GM12801 (cell line): Measurements from ENCODE around the gene NOPCHAP1.

Experiments used
- TF ChIP-seq, protein P1 (sequence below): IDR thresholded peaks from one replicate; pipeline ENCODE4 v1.5.1; 2011; ENCODE audit warnings: control low read depth; ENCODE audit not compliant: insufficient read length; ENCODE audit errors: extremely low read depth

Gene NOPCHAP1

GRCh38 chr12:104973250-104973649, 12.9 kb upstream of the NOPCHAP1 start:
- TF ChIP-seq, protein P1, sequence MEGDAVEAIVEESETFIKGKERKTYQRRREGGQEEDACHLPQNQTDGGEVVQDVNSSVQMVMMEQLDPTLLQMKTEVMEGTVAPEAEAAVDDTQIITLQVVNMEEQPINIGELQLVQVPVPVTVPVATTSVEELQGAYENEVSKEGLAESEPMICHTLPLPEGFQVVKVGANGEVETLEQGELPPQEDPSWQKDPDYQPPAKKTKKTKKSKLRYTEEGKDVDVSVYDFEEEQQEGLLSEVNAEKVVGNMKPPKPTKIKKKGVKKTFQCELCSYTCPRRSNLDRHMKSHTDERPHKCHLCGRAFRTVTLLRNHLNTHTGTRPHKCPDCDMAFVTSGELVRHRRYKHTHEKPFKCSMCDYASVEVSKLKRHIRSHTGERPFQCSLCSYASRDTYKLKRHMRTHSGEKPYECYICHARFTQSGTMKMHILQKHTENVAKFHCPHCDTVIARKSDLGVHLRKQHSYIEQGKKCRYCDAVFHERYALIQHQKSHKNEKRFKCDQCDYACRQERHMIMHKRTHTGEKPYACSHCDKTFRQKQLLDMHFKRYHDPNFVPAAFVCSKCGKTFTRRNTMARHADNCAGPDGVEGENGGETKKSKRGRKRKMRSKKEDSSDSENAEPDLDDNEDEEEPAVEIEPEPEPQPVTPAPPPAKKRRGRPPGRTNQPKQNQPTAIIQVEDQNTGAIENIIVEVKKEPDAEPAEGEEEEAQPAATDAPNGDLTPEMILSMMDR: no peak

DNA sequence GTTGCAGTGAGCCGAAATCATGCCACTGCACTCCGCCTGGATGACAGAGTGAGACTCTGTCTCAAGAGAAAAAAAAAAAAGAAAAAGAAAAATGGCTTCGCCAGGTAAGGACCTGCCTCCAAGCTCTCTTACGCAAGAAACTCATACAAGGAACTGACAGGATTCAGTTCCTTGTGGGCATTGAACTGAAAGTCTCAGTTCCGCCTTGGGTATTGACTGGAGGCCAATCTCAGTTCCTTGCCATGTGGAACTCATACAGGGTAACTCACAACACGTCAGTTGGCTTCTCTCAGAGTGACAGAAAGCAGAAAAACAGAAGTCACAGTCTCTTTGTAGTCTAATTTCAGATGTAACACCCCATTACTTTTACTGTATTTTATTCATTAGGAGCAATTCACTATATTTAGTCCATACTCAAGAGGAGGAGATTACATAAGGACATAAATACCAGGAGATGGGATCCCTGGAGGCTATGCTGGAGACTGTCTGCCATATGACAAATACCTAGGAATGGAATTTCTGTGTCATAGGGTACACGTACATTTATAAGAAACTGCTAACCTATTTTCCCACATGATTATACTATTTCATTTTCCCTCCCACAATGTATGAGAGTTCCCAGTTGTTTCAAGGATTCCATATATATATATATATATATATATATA, 11.4 kb upstream of the NOPCHAP1 start:
- TF ChIP-seq, protein P1: no peak

- TF ChIP-seq, protein P1: no peak
Measured at GRCh38 chr12:104975587-104976343, 10.4 kb upstream of the NOPCHAP1 start.

DNA sequence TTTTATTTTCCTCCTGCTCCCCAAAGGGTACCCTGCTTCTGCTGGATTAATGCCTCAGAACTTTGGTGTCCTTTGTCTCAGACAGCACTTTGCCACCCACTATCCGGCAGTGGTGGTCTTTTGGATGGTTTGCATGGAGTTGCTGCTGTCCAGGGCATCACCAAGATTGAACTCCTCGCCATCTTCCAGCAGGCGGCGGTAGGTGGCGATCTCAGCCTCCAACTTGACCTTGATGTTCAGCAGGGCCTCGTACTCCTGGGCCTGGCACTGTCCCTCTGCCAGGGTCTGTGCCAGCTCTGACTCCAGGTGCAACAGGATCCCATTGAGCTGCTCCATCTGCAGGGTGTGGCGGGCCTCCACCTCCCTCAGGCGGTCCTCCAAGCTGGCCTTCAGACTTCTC, 9.4 kb upstream of the NOPCHAP1 start:
- TF ChIP-seq, protein P1: no peak

- TF ChIP-seq, protein P1: no peak
Measured at GRCh38 chr12:104985206-104985605, 910 bp upstream of the NOPCHAP1 start.

- TF ChIP-seq, protein P1: no peak
Measured at GRCh38 chr12:104990950-104991349, 4.8 kb downstream of the NOPCHAP1 start.

GRCh38 chr12:104991565-104992128, 5.5 kb downstream of the NOPCHAP1 start:
- TF ChIP-seq, protein P1: no peak
